Liver (tissue), 3 donors: Measurements from ENCODE around the gene AUNIP.

ENCODE experiments used
- EGR1 ChIP-seq, 2 donors: IDR thresholded peaks; 2 replicates each; pipeline ENCODE4 v1.6.1; 2016 to 2018; ENCODE audit warnings: antibody characterized with exemption in 2 of 2, low read depth in 2 of 2
- FOXA1 ChIP-seq: IDR thresholded peaks from 2 replicates; pipeline ENCODE4 v1.6.1; 2016; ENCODE audit warnings: antibody characterized with exemption
- HNF4G ChIP-seq: IDR thresholded peaks from 2 replicates; pipeline ENCODE4 v1.6.1; 2016; ENCODE audit warnings: antibody characterized with exemption
- RAD21 ChIP-seq, 2 donors: IDR thresholded peaks; 2 replicates each; pipeline ENCODE4 v1.6.1; 2016; ENCODE audit warnings: antibody characterized with exemption in 2 of 2, mild to moderate bottlenecking in 2 of 2
- REST ChIP-seq: IDR thresholded peaks from 2 replicates; pipeline ENCODE4 v1.6.1; 2016; ENCODE audit warnings: antibody characterized with exemption, mild to moderate bottlenecking
- RXRA ChIP-seq, 2 donors: IDR thresholded peaks; 2 replicates each; pipeline ENCODE4 v1.6.1; 2017 to 2018; ENCODE audit warnings: antibody characterized with exemption in 2 of 2, mild to moderate bottlenecking in 1 of 2
- TAF1 ChIP-seq: conservative IDR thresholded peaks from 2 replicates; pipeline ENCODE4 v1.6.1; 2016; ENCODE audit warnings: antibody characterized with exemption, mild to moderate bottlenecking
- YY1 ChIP-seq: IDR thresholded peaks from 2 replicates; pipeline ENCODE4 v1.6.1; 2016; ENCODE audit warnings: antibody characterized with exemption, mild to moderate bottlenecking
- ZBTB33 ChIP-seq: IDR thresholded peaks from 2 replicates; pipeline ENCODE4 v1.6.1; 2016; ENCODE audit warnings: antibody characterized with exemption
- TF ChIP-seq, protein P1 (sequence below): fragments of 150-350 bp; IDR thresholded peaks from 2 replicates; pipeline ENCODE4 v1.5.1; 2017; ENCODE audit warnings: improper control_type of control experiment, low read depth, low read length; ENCODE audit not compliant: missing input control
- donor health status: healthy.
- donor health status: healthy.

DNA sequence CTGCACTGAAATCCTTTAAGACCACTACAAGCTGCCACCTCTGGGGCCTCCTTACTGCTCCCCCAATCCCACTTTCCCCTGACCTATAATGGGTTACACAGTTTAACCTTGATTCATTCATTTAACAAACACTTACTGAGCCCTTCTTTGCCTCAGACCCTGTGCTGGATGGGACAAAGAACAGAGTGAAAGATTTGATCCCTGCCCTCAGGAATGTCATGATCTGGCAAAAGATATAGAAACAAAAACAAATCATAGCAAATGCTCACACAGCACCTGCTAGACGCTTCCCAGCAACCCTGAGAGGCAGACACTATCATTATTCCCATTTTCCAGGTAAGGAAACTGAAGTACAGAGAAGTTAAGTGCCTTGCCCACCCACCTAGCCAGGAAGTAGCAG lies 7.0 kb upstream of the AUNIP start:
- TF ChIP-seq TAF1 (no peak), REST (no peak), RAD21 (IDR thresholded peaks at IDR 0.05) (no peak), YY1 (no peak), ZBTB33 (no peak), RXRA (IDR thresholded peaks at IDR 0.05) (no peak), HNF4G (no peak), FOXA1 (no peak), EGR1 (IDR thresholded peaks at IDR 0.05; ENCODE audit: low read depth in 2 of 2) (no peak)
- TF ChIP-seq, protein P1, sequence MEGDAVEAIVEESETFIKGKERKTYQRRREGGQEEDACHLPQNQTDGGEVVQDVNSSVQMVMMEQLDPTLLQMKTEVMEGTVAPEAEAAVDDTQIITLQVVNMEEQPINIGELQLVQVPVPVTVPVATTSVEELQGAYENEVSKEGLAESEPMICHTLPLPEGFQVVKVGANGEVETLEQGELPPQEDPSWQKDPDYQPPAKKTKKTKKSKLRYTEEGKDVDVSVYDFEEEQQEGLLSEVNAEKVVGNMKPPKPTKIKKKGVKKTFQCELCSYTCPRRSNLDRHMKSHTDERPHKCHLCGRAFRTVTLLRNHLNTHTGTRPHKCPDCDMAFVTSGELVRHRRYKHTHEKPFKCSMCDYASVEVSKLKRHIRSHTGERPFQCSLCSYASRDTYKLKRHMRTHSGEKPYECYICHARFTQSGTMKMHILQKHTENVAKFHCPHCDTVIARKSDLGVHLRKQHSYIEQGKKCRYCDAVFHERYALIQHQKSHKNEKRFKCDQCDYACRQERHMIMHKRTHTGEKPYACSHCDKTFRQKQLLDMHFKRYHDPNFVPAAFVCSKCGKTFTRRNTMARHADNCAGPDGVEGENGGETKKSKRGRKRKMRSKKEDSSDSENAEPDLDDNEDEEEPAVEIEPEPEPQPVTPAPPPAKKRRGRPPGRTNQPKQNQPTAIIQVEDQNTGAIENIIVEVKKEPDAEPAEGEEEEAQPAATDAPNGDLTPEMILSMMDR: no peak
